DLD1 (cell line): ENCODE measurements around the gene UBQLN4.
"Not testable (repeated sequence)": the region's sequence is repeated elsewhere in the genome, so short reads cannot be mapped to it uniquely, and the experiment has no call there.

ENCODE experiments used
- in situ Hi-C: cut with HindIII; loops from 2 replicates; pipeline ENCODE4 v1.10.0; 2017; ENCODE audit warnings: low sequenced_read_pairs

Gene UBQLN4

GRCh38 chr1:156081180-156081916 is 27.8 kb upstream of the UBQLN4 start:
- in situ Hi-C loops, result no loop called here

DNA sequence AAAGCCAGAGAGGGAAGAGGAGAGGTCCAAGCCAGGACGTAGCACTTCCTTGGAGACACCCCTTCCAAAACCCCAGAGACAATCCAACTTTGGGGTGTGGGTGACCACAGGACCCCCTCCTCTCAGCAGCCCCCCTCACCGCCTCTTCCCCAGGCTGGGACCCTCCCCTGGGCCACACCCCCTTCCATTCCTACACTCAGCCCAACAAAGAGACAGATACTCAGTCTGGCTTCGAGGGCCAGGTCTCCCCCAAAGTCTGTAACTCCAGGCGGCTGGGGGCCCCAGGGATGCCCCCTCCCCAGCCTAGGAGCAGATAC is 27.2 kb upstream of the UBQLN4 start:
- in situ Hi-C loops, result no loop called here

GRCh38 chr1:156080241-156080862 is 26.8 kb upstream of the UBQLN4 start:
- in situ Hi-C loops, result no loop called here

- in situ Hi-C loops, result no loop called here
These were observed 26.2 kb upstream of the UBQLN4 start for GRCh38 chr1:156079762-156080161.

DNA sequence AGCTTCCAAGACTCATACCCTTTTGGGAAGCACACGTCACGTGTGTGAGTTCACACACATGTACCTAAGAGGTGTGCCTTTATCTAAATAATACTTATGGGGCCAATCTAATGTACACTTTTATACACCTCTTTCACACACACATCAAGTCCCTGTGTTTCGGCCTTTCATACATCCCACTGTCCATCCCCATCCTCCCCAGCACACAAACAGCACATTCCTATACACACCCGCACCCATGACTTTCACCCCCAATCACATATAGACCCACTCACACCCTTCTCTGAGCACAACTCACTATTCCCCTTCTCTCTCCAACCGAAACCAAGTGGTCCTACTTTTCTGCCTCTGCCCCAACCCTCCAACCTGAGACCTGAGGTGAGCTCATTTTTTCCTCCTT is 25.1 kb upstream of the UBQLN4 start:
- in situ Hi-C loops, result no loop called here

DNA sequence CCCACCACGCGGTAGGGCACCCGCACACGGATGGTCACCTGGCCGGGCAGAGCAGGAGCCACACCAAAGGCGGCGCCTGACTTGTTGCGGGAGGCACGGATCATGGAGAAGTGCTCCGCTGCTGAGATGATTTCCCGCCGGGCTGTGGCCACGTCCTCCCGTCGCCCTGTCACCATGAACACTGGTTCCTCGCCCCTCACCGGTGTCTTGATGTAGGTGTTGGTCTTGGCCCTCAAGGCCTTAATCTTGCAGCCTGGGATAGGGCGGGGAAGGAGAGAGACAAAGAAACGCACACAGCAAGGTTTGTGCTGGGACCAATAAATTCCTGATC is 23.8 kb upstream of the UBQLN4 start:
- in situ Hi-C loops, result no loop called here

- in situ Hi-C loops, result no loop called here
These were observed 23.2 kb upstream of the UBQLN4 start for GRCh38 chr1:156076609-156077429.

DNA sequence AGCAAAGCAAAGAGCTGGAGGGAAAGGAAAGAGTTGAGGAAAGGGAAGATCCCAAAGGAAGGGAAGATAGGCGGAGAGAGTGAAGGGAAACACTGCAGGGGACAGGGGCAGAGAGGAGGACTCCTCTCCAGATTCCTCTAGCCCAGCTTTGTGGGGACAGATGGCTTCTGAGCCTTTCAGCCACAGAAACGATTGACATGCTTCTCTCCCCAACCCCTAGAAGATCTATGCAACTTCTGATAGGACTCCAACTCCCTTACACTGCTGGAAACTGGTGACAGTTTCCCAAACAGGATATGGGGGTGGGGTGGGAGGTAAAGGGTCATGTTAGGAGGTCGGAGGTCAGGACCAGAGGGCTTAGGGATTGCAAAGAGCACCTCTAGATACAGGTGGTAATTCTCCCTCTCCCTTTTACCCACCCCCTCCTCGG is 22.2 kb upstream of the UBQLN4 start:
- in situ Hi-C loops, result no loop called here

DNA sequence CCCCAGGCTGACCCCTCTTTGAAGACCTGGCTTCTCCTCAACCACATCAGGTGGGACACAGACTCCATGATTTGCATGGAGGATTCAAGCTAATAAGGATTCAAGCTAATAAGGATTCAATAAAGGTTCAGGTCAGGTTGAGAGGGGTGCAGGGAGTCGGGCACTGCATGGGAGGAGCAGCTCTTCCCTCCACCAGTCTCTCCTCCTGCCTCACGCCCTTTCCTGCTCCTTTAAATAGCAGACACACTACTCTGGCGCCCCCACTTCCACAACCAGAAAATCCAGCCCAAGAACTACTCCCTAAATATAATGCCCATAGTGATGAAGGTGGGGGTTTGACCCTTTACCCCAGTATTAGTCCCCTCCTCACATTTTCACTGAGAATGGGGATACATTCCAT is 21.6 kb upstream of the UBQLN4 start:
- in situ Hi-C loops, result no loop called here

DNA sequence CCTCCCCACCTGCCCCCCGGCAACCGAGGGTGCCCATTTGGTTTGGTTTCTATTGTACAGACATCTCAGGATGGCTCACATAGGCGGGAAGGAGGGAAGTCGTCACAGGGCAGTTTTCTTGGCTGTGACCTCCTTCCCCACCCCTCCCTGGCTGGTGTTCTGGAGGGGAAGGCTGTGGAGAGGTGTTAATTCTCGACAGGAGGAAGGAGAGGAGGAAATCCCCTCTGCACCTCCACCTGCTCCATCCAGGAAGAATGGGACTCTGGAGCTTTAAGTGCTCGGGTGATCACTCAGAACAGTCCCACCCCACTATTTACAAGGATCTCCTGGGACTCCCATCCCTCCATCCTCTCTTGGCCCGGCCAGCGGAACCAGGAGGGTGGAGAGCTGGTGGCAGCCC is 21.1 kb upstream of the UBQLN4 start:
- in situ Hi-C loops, result no loop called here

DNA sequence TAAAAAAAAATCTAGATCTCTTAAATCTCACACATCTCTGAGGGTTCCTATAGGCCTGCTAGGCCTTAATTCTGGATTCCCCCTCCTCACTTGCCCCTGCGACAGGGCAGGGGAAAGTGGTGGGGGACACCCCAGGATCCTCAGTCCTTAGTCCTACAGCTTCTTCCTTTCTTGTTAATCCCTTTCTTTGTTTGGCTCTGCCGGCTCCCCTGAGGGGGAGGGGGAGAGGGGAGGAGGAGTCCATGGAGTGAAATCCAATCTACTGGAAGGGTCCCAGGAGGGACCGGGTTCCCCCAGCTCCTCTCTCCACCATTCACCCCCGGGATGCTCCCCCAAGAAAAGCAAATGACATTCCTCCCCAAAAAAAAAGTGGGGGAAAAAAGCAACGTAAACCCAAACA is 20.1 kb upstream of the UBQLN4 start:
- in situ Hi-C loops, result no loop called here

DNA sequence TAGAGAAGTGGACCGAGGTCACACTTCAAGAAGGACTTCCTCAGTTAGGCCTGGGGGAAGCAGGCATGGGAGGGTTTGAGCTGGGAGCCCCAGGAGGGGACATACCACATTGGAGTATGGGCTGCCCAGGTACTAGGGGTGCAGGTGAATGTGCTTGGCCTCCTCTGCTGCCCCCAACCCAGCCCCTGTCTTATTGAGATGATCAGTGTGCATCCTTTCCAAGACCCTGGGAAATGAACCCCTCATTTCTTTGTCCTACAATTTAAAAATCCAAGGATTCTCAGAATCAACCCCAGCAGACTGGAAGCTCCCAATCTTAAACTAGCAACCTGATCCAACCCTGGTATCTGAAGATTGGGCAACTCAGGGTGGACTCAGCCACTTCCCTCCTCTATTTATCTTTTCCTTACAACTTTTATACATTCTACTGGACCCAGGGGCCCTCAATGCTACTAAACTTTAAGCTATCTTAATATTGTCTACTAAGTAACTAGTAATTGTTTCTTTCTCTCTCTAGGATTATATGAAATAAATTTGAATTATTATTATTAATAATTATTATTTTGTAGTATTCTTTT is 19.6 kb upstream of the UBQLN4 start:
- in situ Hi-C loops, result no loop called here

DNA sequence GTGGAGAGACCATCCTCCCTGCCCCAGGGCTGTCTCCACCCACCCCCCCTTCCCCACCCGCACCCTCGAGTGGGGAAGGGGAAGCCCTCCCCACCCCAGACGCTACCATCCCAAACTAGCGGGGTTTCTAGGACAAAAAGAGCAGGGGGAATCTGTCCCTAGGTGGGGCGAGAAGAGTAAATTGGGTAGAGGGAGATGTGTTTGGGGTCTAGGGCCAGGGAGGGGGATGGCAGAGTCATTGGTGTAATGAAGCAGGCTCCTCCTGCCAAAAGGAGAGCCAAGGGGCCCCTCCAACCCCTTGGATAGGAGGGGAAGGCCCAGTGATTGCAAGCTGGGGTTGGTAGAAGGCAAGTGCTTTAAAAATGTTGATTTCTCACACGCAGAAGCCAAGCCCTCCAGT is 18.7 kb upstream of the UBQLN4 start:
- in situ Hi-C loops, result no loop called here

DNA sequence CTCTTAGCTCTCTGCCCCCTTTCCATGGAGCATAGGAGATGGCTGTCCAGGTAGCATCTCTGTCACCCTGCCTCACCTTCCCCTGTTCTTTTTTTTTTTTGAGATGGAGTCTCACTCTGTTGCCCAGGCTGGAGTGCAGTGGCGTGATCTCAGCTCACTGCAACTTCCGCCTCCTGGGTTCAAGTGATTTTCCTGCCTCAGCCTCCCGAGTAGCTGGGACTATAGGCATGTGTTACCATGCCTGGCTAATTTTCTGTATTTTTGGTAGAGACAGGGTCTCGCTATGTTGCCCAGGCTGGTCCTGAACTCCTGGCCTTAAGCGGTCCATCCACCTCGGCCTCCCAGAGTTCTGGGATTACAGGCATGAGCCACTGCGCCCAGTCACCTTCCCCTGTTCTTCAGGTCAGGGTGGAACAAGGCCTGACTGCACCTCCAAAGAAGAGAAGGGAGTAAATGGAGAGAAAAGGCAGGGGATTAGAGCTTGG is 17.8 kb upstream of the UBQLN4 start:
- in situ Hi-C loops, result not testable (repeated sequence)

- in situ Hi-C loops, result no loop called here
These were observed 16.9 kb upstream of the UBQLN4 start for GRCh38 chr1:156070548-156070947.

GRCh38 chr1:156069490-156070455 is 16.2 kb upstream of the UBQLN4 start:
- in situ Hi-C loops, result no loop called here

DNA sequence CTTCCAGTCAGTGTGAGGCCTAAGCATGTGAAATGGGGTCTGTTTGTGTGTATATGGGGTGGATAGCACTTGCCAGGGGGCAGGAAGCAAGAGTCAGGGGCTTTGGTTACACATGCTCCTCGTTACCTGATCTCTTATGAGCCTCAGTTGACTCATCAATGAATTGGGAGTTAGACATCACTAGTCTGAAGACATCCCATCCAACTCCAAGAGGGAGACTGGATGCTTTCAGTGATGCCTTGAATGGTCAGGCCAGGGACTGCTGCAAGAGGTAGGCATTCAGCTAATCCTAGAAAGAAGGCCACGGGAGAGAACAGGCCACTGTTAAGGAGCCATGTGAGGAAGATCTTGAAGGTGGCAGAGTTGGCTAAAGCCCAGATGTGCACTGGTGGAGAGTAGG is 13.7 kb upstream of the UBQLN4 start:
- in situ Hi-C loops, result no loop called here

- in situ Hi-C loops, result no loop called here
These were observed 12.3 kb upstream of the UBQLN4 start for GRCh38 chr1:156065871-156066270.

GRCh38 chr1:156065212-156065611 is 11.6 kb upstream of the UBQLN4 start:
- in situ Hi-C loops, result no loop called here

DNA sequence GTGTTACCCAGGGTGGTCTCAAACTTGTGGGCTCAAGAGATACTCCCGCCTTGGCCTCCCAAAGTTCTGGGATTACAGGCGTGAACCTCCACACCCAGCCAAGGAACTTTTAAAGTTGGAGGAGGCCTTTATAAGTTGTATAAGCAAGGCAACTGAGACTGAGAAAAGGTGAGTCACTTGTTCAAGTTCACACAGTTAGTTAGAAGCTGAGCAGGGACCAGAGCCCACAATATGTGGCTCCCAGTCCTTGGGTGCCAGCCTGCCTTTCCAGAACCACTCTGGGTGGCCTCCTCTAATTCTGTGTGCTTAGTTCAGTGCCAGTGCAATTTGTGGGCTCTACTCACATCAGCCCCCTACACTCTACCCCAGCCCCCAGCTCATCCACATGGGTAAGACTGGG is 11.0 kb upstream of the UBQLN4 start:
- in situ Hi-C loops, result no loop called here

DNA sequence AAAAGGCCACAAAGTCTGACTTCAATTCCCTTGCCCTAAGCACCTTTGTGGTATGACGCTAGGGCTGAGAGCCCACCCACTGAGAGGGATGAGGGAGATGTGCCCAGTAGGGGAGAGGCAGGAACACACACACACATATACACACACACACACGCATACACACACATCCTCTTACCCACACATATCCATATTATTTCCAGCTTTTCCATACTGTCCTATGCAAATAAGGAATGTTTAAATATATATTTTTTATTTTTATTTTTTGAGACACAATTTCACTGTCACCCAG is 10.3 kb upstream of the UBQLN4 start:
- in situ Hi-C loops, result no loop called here
